Ovary (tissue), 9 donors: ENCODE results near the gene TSPAN31. TPM values are rescaled to one million over a fixed set of nuclear protein-coding genes. Genes with fewer than 3 reads are reported as not detected.

Source experiments
- DNase-seq, 5 donors: peaks; one replicate each; pipeline ENCODE4 v3.0.0-alpha.2; 2019 to 2020
- H3K27ac ChIP-seq, 2 donors: fragments of 200-600 bp; one replicate each; pipeline versions ENCODE4 v1.5.1 to v1.8.0; 2019 to 2022
- H3K27me3 ChIP-seq: fragments of 200-600 bp; one replicate; pipeline ENCODE4 v1.8.0; 2022
- H3K36me3 ChIP-seq: fragments of 200-600 bp; sonication (generic); one replicate; pipeline ENCODE4 v1.5.1; 2019
- H3K4me1 ChIP-seq: one replicate; pipeline ENCODE4 v1.8.1; 2013; ENCODE audit warnings: mild to moderate bottlenecking, moderate library complexity; ENCODE audit not compliant: insufficient read depth
- H3K4me3 ChIP-seq: fragments of 200-600 bp; sonication (generic); one replicate; pipeline ENCODE4 v1.5.1; 2017
- H3K9me3 ChIP-seq, 2 donors: fragments of 200-600 bp in 1 of 2; sonication (generic) in 1 of 2; one replicate each; pipeline versions ENCODE4 v1.5.1 to v1.8.1; 2013 to 2019; ENCODE audit warnings: mild to moderate bottlenecking in 1 of 2, moderate library complexity in 1 of 2
- EP300 ChIP-seq: sonication (generic); formaldehyde crosslinking; IDR thresholded peaks from one replicate; pipeline ENCODE4 v1.6.1; 2017; ENCODE audit warnings: antibody characterized with exemption
- POLR2A ChIP-seq: fragments of 450-650 bp; IDR thresholded peaks from one replicate; pipeline ENCODE4 v1.6.1; 2017; ENCODE audit warnings: antibody characterized with exemption, mild to moderate bottlenecking, moderate library complexity
- WGBS, 3 donors: extraction: QIAGEN DNeasy Blood & Tissue Kit in 1 of 3; methylation state at CpG; one replicate each; pipeline versions ENCODE4 v1.1.5 to v1.1.7; 2013 to 2017; 5-methylcytosine and 5-hydroxymethylcytosine counted together
- intact Hi-C, 4 donors: fragments of 100-400 bp; cut with DNase I; formaldehyde crosslinking; loops; one replicate each; pipeline versions ENCODE4 v1.11.0 to v1.15.1; 2022 to 2023
- polyA plus RNA-seq, 2 donors: library from polyadenylated mRNA; stranded (reverse); fragments of 200-250 nt in 1 of 2; fragments of 350-450 nt in 1 of 2; fragmentation: Illumina TruSeq in 1 of 2; extraction: RNeasy Lipid Tissue Mini Kit (QIAGEN cat#74804) in 1 of 2; gene quantifications; one replicate each; pipeline ENCODE4 v1.2.3, GENCODE V29; 2013 to 2014
- total RNA-seq, 7 donors: library from RNA; depleted of rRNA in 2 of 7; stranded (reverse); fragments of >200 nt in 2 of 7; fragmentation: NEBNext Ultra II Directional in 3 of 7; extraction: Animal tissue kit (Norgen Biotek cat#: 25700) in 3 of 7; gene quantifications; one replicate each; pipeline versions ENCODE4 v1.1.0 to v1.2.4, GENCODE V29; 2016 to 2023
- TF ChIP-seq, protein P1 (sequence below), 3 donors: fragments of 450-650 bp in 2 of 3; fragments of 200-600 bp in 1 of 3; IDR thresholded peaks; one replicate each; pipeline versions ENCODE4 v1.5.1 to v1.8.0; 2016 to 2022; ENCODE audit warnings: antibody characterized with exemption in 3 of 3, mild to moderate bottlenecking in 1 of 3
- donor health status: DM: no; HTN: no; CAD: no; lungs with moderate emphysema.
- donor health status: DM: no; HTN: no; CAD: no.
- donor health status: Bipolar disorder and iron deficiency.
- donor health status: DM: yes; HTN: yes; CAD: no.
- donor health status: DM: no; HTN: no; CAD: no.
- donor health status: DM: yes; HTN: yes; CAD: no.

The TSPAN31 gene
- total and polyA plus RNA-seq, 9 donors, result 27.7 to 64.0 (median 43.9) TPM

DNA sequence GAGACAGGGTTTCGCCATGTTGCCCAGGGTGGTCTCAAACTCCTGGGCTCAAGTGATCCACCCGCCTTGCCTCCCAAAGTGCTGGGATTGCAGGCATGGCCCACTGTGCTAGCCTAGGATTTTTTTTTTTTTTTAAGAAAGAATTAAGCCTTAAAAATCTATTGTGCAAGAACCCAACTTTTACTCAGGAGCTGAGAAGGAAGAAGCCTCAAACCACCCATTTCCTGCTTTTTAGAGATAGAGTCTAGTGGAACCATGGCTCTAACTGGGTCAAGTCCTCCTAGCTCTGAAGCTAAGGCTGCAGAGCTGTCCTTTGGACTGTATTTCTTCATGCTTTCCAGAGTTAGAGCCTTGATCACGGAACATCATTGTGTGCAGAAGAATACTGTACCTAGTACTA, 36.4 kb downstream of the TSPAN31 start:
- Histone ChIP-seq H3K27me3 (no peaks in the 10 kb centered on the region), H3K36me3 (no peaks in the 10 kb centered on the region), H3K4me1 (peaks cover 3% of the 10 kb centered on the region), H3K27ac (no peak overlapping the region), H3K4me3 (no peak overlapping the region), H3K9me3 (no peaks in the 10 kb centered on the region)
- no peak for TF ChIP-seq POLR2A
- TF ChIP-seq, protein P1, sequence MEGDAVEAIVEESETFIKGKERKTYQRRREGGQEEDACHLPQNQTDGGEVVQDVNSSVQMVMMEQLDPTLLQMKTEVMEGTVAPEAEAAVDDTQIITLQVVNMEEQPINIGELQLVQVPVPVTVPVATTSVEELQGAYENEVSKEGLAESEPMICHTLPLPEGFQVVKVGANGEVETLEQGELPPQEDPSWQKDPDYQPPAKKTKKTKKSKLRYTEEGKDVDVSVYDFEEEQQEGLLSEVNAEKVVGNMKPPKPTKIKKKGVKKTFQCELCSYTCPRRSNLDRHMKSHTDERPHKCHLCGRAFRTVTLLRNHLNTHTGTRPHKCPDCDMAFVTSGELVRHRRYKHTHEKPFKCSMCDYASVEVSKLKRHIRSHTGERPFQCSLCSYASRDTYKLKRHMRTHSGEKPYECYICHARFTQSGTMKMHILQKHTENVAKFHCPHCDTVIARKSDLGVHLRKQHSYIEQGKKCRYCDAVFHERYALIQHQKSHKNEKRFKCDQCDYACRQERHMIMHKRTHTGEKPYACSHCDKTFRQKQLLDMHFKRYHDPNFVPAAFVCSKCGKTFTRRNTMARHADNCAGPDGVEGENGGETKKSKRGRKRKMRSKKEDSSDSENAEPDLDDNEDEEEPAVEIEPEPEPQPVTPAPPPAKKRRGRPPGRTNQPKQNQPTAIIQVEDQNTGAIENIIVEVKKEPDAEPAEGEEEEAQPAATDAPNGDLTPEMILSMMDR (IDR thresholded peaks at IDR 0.05), result no peak
- TF ChIP-seq EP300, result no peak
- WGBS, 3 donors, result 91 to 98% (median 96%) methylated on average over 3 of the region's 3 CpGs
- intact Hi-C loops, result loop anchor here in 1 of 4 donors (10.0 kb wide), 1 partner anchor 54 kb away; no protein-coding TSS in a partner anchor
- no peak for DNase-seq

DNA sequence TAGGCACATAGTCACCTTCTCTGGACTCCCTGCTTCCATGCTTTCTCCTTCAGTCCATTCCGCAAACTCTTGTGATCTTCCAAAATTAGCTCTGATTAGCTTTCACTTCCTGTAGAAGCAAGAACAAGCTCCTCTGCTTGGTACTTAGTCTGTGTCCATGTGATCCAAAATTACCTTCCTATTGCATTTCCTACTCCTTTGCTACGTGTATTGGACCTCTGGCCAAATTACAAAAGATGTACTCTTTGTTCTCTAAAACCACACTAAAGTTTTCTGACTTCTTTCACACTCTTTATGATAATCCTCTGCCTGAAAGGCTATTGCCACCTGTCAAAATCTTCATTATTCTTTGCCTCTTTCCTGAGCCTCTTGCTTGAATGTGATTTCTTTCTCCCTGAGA, 37.0 kb downstream of the TSPAN31 start:
- WGBS, 3 donors, result 70 to 76% (median 72%) methylated on average over 2 of the region's 2 CpGs
- Histone ChIP-seq H3K27ac (no peak overlapping the region), H3K4me1 (peaks cover 3% of the 10 kb centered on the region), H3K9me3 (no peaks in the 10 kb centered on the region), H3K4me3 (no peak overlapping the region), H3K27me3 (no peaks in the 10 kb centered on the region), H3K36me3 (no peaks in the 10 kb centered on the region)
- no peak for DNase-seq
- no peak for TF ChIP-seq POLR2A
- TF ChIP-seq, protein P1 (IDR thresholded peaks at IDR 0.05), result no peak
- no peak for TF ChIP-seq EP300
- intact Hi-C loops, result loop anchor here in 2 of 4 donors (2.0 to 10.0 kb wide), 2 partner anchors 53 to 123 kb away; no protein-coding TSS in a partner anchor

GRCh38 chr12:57782243-57782607, 37.4 kb downstream of the TSPAN31 start:
- Histone ChIP-seq H3K4me3 (peak overlapping the region; percentile 93), H3K4me1 (peaks cover 3% of the 10 kb centered on the region), H3K27me3 (no peaks in the 10 kb centered on the region), H3K27ac (no peak overlapping the region), H3K36me3 (no peaks in the 10 kb centered on the region), H3K9me3 (no peaks in the 10 kb centered on the region)
- DNase-seq, result no peak
- no peak for TF ChIP-seq POLR2A
- TF ChIP-seq, protein P1 (IDR thresholded peaks at IDR 0.05), result no peak
- no peak for TF ChIP-seq EP300
- intact Hi-C loops, result loop anchor here in 2 of 4 donors (2.0 to 10.0 kb wide), 2 partner anchors 53 to 123 kb away; no protein-coding TSS in a partner anchor
- 4 to 12% (median 5%) methylated on average over 4 of the region's 4 CpGs for WGBS, 3 donors

GRCh38 chr12:57782608-57783465, 38.0 kb downstream of the TSPAN31 start, which contains the start of gene TSFM:
TSFM (plus strand) TSS chr12:57782787; CDS start chr12:57782802, 15 bp downstream.
- Histone ChIP-seq H3K4me3 (peak within 1 kb of the TSS; percentile 93), H3K36me3 (no peaks in the 10 kb centered on the region), H3K27me3 (no peaks in the 10 kb centered on the region), H3K27ac (peak within 1 kb of the TSS in 1 of 2 donors; percentile 9), H3K9me3 (no peaks in the 10 kb centered on the region), H3K4me1 (peaks cover 3% of the 10 kb centered on the region)
- whole genome bisulfite sequencing, 3 donors, result 1% methylated on average over 45 of the region's 45 CpGs
- DNase-seq, result peak; percentile 96 to 99 (median 97)
- TF ChIP-seq EP300 (no peak), POLR2A (peak; percentile 60)
- TF ChIP-seq, protein P1 (IDR thresholded peaks at IDR 0.05), result peak; percentile 94 to 97 (median 95)
- intact Hi-C loops, result loop anchor here in 2 of 4 donors (2.0 to 10.0 kb wide), 2 partner anchors 52 to 122 kb away; no protein-coding TSS in a partner anchor
